ENCODE data around the gene NOXO1. TPM values are rescaled to one million over a fixed set of nuclear protein-coding genes. Genes with fewer than 3 reads are reported as not detected.

NOXO1 gene
- total and polyA plus RNA-seq, 4 donors, result 0.28 to 0.67 (median 0.63) TPM; not detected in 1

DNA sequence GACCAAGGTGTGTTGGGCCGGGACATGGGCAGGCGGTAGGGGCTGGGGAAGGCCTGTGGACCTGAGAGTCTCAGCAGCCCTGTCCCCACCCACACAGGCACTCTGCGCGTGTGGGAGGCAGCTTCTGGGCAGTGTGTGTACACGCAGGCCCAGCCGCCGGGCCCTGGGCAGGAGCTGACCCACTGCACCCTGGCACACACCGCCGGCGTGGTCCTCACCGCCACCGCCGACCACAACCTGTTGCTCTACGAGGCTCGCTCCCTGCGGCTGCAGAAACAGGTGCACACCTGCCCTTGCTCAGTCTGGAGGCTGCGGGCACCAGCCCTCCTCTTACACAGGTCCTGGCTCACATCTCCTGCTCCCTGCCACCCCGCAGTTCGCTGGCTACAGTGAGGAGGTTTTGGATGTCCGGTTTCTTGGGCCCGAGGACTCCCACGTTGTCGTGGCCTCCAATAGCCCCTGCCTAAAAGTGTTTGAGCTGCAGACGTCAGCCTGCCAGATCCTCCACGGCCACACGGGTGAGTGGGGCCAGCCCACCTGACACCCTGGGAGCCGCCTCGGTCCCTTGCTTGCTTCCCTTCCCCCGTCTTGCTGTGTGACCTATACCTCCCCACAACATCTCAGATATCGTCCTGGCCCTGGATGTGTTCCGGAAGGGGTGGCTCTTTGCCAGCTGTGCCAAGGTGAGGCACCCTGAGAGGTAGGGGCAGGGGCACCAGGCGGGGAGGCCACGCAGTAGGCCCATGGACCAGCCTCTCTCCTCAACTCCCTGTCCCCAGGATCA lies 5.6 kb downstream of the NOXO1 start:
- no peak overlapping the region for H3K27ac ChIP-seq (ENCODE audit: low read depth in 1 of 2, low read length in 2 of 2)
- no peak overlapping the region for H3K9ac ChIP-seq (ENCODE audit: low read depth in 1 of 2, low read length in 2 of 2)
- TF ChIP-seq RAD21 (IDR thresholded peaks at IDR 0.05) (no peak), JUND (IDR thresholded peaks at IDR 0.05) (no peak), HNF4G (IDR thresholded peaks at IDR 0.05) (no peak), ATF3 (IDR thresholded peaks at IDR 0.05) (no peak), NR2F2 (IDR thresholded peaks at IDR 0.05) (no peak), RXRA (IDR thresholded peaks at IDR 0.05) (no peak), YY1 (IDR thresholded peaks at IDR 0.05) (no peak), FOXA1 (IDR thresholded peaks at IDR 0.05) (no peak), SP1 (IDR thresholded peaks at IDR 0.05) (no peak), FOXA2 (IDR thresholded peaks at IDR 0.05) (no peak), GABPA (IDR thresholded peaks at IDR 0.05 in 1 of 2, conservative IDR thresholded peaks at IDR 0.05 in 1 of 2) (no peak)
- TF ChIP-seq, protein P1, sequence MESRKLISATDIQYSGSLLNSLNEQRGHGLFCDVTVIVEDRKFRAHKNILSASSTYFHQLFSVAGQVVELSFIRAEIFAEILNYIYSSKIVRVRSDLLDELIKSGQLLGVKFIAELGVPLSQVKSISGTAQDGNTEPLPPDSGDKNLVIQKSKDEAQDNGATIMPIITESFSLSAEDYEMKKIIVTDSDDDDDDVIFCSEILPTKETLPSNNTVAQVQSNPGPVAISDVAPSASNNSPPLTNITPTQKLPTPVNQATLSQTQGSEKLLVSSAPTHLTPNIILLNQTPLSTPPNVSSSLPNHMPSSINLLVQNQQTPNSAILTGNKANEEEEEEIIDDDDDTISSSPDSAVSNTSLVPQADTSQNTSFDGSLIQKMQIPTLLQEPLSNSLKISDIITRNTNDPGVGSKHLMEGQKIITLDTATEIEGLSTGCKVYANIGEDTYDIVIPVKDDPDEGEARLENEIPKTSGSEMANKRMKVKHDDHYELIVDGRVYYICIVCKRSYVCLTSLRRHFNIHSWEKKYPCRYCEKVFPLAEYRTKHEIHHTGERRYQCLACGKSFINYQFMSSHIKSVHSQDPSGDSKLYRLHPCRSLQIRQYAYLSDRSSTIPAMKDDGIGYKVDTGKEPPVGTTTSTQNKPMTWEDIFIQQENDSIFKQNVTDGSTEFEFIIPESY (IDR thresholded peaks at IDR 0.05), result no peak
- TF ChIP-seq, protein P2, sequence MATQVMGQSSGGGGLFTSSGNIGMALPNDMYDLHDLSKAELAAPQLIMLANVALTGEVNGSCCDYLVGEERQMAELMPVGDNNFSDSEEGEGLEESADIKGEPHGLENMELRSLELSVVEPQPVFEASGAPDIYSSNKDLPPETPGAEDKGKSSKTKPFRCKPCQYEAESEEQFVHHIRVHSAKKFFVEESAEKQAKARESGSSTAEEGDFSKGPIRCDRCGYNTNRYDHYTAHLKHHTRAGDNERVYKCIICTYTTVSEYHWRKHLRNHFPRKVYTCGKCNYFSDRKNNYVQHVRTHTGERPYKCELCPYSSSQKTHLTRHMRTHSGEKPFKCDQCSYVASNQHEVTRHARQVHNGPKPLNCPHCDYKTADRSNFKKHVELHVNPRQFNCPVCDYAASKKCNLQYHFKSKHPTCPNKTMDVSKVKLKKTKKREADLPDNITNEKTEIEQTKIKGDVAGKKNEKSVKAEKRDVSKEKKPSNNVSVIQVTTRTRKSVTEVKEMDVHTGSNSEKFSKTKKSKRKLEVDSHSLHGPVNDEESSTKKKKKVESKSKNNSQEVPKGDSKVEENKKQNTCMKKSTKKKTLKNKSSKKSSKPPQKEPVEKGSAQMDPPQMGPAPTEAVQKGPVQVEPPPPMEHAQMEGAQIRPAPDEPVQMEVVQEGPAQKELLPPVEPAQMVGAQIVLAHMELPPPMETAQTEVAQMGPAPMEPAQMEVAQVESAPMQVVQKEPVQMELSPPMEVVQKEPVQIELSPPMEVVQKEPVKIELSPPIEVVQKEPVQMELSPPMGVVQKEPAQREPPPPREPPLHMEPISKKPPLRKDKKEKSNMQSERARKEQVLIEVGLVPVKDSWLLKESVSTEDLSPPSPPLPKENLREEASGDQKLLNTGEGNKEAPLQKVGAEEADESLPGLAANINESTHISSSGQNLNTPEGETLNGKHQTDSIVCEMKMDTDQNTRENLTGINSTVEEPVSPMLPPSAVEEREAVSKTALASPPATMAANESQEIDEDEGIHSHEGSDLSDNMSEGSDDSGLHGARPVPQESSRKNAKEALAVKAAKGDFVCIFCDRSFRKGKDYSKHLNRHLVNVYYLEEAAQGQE (IDR thresholded peaks at IDR 0.05), result no peak
- peaks cover 7 to 31% (median 18%) of the 10 kb centered on the region in 4 donors for H3K4me1 ChIP-seq (ENCODE audit: control insufficient read depth in 4 of 4, insufficient read depth in 4 of 4, low read length in 3 of 4)
- H3K36me3 ChIP-seq (ENCODE audit: control insufficient read depth in 4 of 4, insufficient read depth in 3 of 4, low read depth in 1 of 4, low read length in 3 of 4), result peaks cover 14 to 41% (median 16%) of the 10 kb centered on the region in 4 donors
- no peak overlapping the region for H3K4me3 ChIP-seq (ENCODE audit: low read depth in 1 of 3, low read length in 3 of 3)
- WGBS, result 96% methylated on average over 33 of the region's 33 CpGs
- no peak for DNase-seq (ENCODE audit: low spot score)
- no peaks in the 10 kb centered on the region for H3K27me3 ChIP-seq (ENCODE audit: control insufficient read depth in 4 of 4, insufficient read depth in 4 of 4, low read length in 3 of 4)
- no peaks in the 10 kb centered on the region for H3K9me3 ChIP-seq (ENCODE audit: control insufficient read depth in 4 of 4, low read length in 3 of 4)

GRCh38 chr16:1974157-1975070 lies 6.9 kb downstream of the NOXO1 start:
- WGBS, result 96% methylated on average over 42 of the region's 42 CpGs
- DNase-seq (ENCODE audit: low spot score), result no peak
- Histone ChIP-seq H3K27ac (ENCODE audit: low read depth in 1 of 2, low read length in 2 of 2) (no peak overlapping the region), H3K4me1 (ENCODE audit: control insufficient read depth in 4 of 4, insufficient read depth in 4 of 4, low read length in 3 of 4) (peaks cover 6 to 23% (median 18%) of the 10 kb centered on the region in 4 donors), H3K9ac (ENCODE audit: low read depth in 1 of 2, low read length in 2 of 2) (no peak overlapping the region), H3K4me3 (ENCODE audit: low read depth in 1 of 3, low read length in 3 of 3) (no peak overlapping the region), H3K9me3 (ENCODE audit: control insufficient read depth in 4 of 4, low read length in 3 of 4) (no peaks in the 10 kb centered on the region), H3K27me3 (ENCODE audit: control insufficient read depth in 4 of 4, insufficient read depth in 4 of 4, low read length in 3 of 4) (no peaks in the 10 kb centered on the region), H3K36me3 (ENCODE audit: control insufficient read depth in 4 of 4, insufficient read depth in 3 of 4, low read depth in 1 of 4, low read length in 3 of 4) (peaks cover 14 to 41% (median 16%) of the 10 kb centered on the region in 4 donors)
- TF ChIP-seq EGR1 (IDR thresholded peaks at IDR 0.05; ENCODE audit: low read depth in 2 of 2) (no peak), FOXA1 (IDR thresholded peaks at IDR 0.05) (no peak), FOXA2 (IDR thresholded peaks at IDR 0.05) (no peak), YY1 (IDR thresholded peaks at IDR 0.05) (no peak), CTCF (IDR thresholded peaks at IDR 0.05; ENCODE audit: low read depth, low read length, missing input control) (no peak), RAD21 (IDR thresholded peaks at IDR 0.05) (no peak), GABPA (IDR thresholded peaks at IDR 0.05 in 1 of 2, conservative IDR thresholded peaks at IDR 0.05 in 1 of 2) (no peak), SP1 (IDR thresholded peaks at IDR 0.05) (no peak)

Measured in liver (tissue), 9 donors.